Measurements from ENCODE around the gene HNF1A. TPM values are rescaled to one million over a fixed set of nuclear protein-coding genes. Genes with fewer than 3 reads are reported as not detected.

HNF1A gene
- total RNA-seq, 1 donor from 2014 or later, result 15.1 TPM

GRCh38 chr12:120959111-120959878 lies 19.0 kb upstream of the HNF1A start:
- Mint-ChIP-seq H3K4me3 (ENCODE audit: low read depth) (no peak overlapping the region), H3K9me3 (ENCODE audit: low read depth) (no peaks in the 10 kb centered on the region), H3K36me3 (ENCODE audit: insufficient read depth) (no peaks in the 10 kb centered on the region), H3K4me1 (ENCODE audit: low read depth) (peaks cover 8% of the 10 kb centered on the region), H3K27me3 (no peaks in the 10 kb centered on the region), H3K27ac (peak overlapping the region; percentile 45)
- TF ChIP-seq CTCF (IDR thresholded peaks at IDR 0.05; ENCODE audit: unreplicated experiment), result no peak
- DNase-seq (ENCODE audit: low spot score, unreplicated experiment), result no peak

DNA sequence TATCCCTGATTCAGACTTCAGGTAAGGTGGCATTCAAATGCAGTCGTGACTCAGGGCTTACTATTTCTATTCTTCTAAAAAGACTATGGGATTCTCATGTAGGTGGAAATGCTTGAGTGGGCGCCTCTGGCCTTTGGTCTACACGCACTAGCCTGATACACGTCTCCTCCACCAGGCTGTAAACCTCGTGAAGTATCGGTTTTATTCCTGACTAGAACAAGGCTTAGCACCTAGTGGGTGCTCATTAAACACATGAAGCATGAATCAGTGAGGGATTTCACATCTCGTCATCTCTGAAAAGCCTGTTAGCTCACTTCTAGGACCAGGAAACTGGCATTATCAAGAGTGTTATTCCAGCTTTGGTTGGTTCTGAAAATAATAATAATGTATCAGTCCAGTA lies 17.7 kb upstream of the HNF1A start:
- DNase-seq (ENCODE audit: low spot score, unreplicated experiment), result no peak
- Mint-ChIP-seq H3K27ac (no peak overlapping the region), H3K36me3 (ENCODE audit: insufficient read depth) (peaks cover 2% of the 10 kb centered on the region), H3K4me1 (ENCODE audit: low read depth) (peaks cover 8% of the 10 kb centered on the region), H3K27me3 (no peaks in the 10 kb centered on the region), H3K9me3 (ENCODE audit: low read depth) (peaks cover 7% of the 10 kb centered on the region), H3K4me3 (ENCODE audit: low read depth) (no peak overlapping the region)
- TF ChIP-seq CTCF (IDR thresholded peaks at IDR 0.05; ENCODE audit: unreplicated experiment), result no peak

- H3K4me3 Mint-ChIP-seq (ENCODE audit: low read depth), result no peak overlapping the region
- TF ChIP-seq CTCF (IDR thresholded peaks at IDR 0.05; ENCODE audit: unreplicated experiment), result no peak
- no peaks in the 10 kb centered on the region for H3K27me3 Mint-ChIP-seq
- peaks cover 4% of the 10 kb centered on the region for H3K36me3 Mint-ChIP-seq (ENCODE audit: insufficient read depth)
- no peak for DNase-seq (ENCODE audit: low spot score, unreplicated experiment)
- peak overlapping the region; percentile 79 for H3K27ac Mint-ChIP-seq
- H3K4me1 Mint-ChIP-seq (ENCODE audit: low read depth), result peaks cover 7% of the 10 kb centered on the region
- H3K9me3 Mint-ChIP-seq (ENCODE audit: low read depth), result peaks cover 9% of the 10 kb centered on the region
Measured at GRCh38 chr12:120961604-120962531, 16.5 kb upstream of the HNF1A start.

- H3K9me3 Mint-ChIP-seq (ENCODE audit: low read depth), result peaks cover 9% of the 10 kb centered on the region
- peaks cover 5% of the 10 kb centered on the region for H3K4me1 Mint-ChIP-seq (ENCODE audit: low read depth)
- peaks cover 11% of the 10 kb centered on the region for H3K36me3 Mint-ChIP-seq (ENCODE audit: insufficient read depth)
- no peaks in the 10 kb centered on the region for H3K27me3 Mint-ChIP-seq
- H3K27ac Mint-ChIP-seq, result peak overlapping the region; percentile 79
- no peak overlapping the region for H3K4me3 Mint-ChIP-seq (ENCODE audit: low read depth)
- TF ChIP-seq CTCF (IDR thresholded peaks at IDR 0.05; ENCODE audit: unreplicated experiment), result no peak
- no peak for DNase-seq (ENCODE audit: low spot score, unreplicated experiment)
Measured at GRCh38 chr12:120962532-120963020, 15.8 kb upstream of the HNF1A start.

- peaks cover 21% of the 10 kb centered on the region for H3K36me3 Mint-ChIP-seq (ENCODE audit: insufficient read depth)
- no peaks in the 10 kb centered on the region for H3K27me3 Mint-ChIP-seq
- H3K9me3 Mint-ChIP-seq (ENCODE audit: low read depth), result peaks cover 13% of the 10 kb centered on the region
- no peak for DNase-seq (ENCODE audit: low spot score, unreplicated experiment)
- no peak for TF ChIP-seq CTCF (IDR thresholded peaks at IDR 0.05; ENCODE audit: unreplicated experiment)
- no peak overlapping the region for H3K4me3 Mint-ChIP-seq (ENCODE audit: low read depth)
- peaks cover 5% of the 10 kb centered on the region for H3K4me1 Mint-ChIP-seq (ENCODE audit: low read depth)
- H3K27ac Mint-ChIP-seq, result peak overlapping the region; percentile 86
Measured at GRCh38 chr12:120964298-120964697, 14.0 kb upstream of the HNF1A start.
